ENCODE results near the gene HPGD.

Gene HPGD

GRCh38 chr4:174467107-174467506, 55.2 kb downstream of the HPGD start:
- FAIRE-seq = no peak

GRCh38 chr4:174464949-174465348, 57.3 kb downstream of the HPGD start:
- no peak for FAIRE-seq

- no peak for FAIRE-seq
Measured at GRCh38 chr4:174461466-174462106, 60.7 kb downstream of the HPGD start.

GRCh38 chr4:174460684-174461083, 61.6 kb downstream of the HPGD start:
- FAIRE-seq = no peak

GRCh38 chr4:174457468-174457867, 64.8 kb downstream of the HPGD start:
- FAIRE-seq = no peak

- no peak for FAIRE-seq
Measured at GRCh38 chr4:174454815-174455473, 67.3 kb downstream of the HPGD start.

- no peak for FAIRE-seq
Measured at GRCh38 chr4:174451718-174452296, 70.5 kb downstream of the HPGD start.

GRCh38 chr4:174450786-174451125, 71.5 kb downstream of the HPGD start:
- FAIRE-seq = no peak

GRCh38 chr4:174449944-174450785, 72.1 kb downstream of the HPGD start:
- no peak for FAIRE-seq

- FAIRE-seq = no peak
Measured at GRCh38 chr4:174449152-174449551, 73.1 kb downstream of the HPGD start.

- no peak for FAIRE-seq
Measured at GRCh38 chr4:174444390-174444789, 77.9 kb downstream of the HPGD start.
